GM18498 (cell line): Measurements from ENCODE around the gene TNFSF15.
A peak's percentile ranks its signal among the peaks of the same experiment; 100 is the strongest.

Experiments
- ATAC-seq: cut with Tn5 transposase; IDR thresholded peaks from one replicate; pipeline ENCODE4 v1.9.1; 2021; ENCODE audit warnings: mild to moderate bottlenecking, moderate library complexity; ENCODE audit not compliant: unreplicated experiment

The TNFSF15 gene

GRCh38 chr9:114825126-114825795 lies 19.4 kb upstream of the TNFSF15 start:
- no peak for ATAC-seq

- no peak for ATAC-seq
Observed at GRCh38 chr9:114824110-114824509, 18.3 kb upstream of the TNFSF15 start.

GRCh38 chr9:114823441-114823840 lies 17.6 kb upstream of the TNFSF15 start:
- no peak for ATAC-seq

DNA sequence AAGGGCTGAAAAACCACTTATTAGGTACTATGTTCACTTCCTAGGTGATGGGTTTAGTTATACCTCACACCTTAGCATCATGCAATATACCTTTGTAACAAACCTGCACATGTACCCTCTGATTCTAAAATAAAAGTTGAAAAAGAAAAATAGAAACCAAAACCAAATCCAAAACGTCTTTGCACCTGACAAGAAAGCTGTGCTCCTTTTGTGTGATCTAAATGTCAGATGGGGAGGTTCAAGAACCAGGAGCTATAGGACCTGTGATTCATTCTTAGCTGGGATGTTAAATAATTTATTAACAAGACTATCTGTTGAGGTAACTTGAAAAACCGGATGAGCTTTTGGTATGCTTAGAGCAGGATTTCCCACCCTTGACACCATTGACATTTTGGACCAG lies 16.9 kb upstream of the TNFSF15 start:
- ATAC-seq, result no peak

- ATAC-seq, result no peak
Observed at GRCh38 chr9:114820776-114821501, 15.1 kb upstream of the TNFSF15 start.

DNA sequence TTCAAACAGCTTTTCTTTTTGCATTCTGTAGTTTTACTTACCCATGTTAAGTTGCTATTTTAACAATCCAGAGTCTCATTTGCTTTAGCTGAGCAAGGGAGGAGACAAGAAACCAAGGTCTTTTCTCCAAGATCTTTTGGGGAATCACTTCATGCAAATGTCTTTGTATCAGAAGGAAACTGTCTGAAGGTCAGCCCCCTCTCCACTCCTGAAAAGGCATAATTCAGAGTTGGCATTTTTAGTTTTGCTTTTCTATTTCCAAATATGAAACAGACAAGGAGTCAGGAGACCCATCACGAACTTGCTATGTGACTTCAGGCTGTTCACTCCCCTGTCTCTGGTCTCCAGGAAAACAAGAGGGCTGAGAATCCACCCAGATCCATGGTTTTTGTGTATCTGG lies 12.3 kb upstream of the TNFSF15 start:
- ATAC-seq, result no peak

DNA sequence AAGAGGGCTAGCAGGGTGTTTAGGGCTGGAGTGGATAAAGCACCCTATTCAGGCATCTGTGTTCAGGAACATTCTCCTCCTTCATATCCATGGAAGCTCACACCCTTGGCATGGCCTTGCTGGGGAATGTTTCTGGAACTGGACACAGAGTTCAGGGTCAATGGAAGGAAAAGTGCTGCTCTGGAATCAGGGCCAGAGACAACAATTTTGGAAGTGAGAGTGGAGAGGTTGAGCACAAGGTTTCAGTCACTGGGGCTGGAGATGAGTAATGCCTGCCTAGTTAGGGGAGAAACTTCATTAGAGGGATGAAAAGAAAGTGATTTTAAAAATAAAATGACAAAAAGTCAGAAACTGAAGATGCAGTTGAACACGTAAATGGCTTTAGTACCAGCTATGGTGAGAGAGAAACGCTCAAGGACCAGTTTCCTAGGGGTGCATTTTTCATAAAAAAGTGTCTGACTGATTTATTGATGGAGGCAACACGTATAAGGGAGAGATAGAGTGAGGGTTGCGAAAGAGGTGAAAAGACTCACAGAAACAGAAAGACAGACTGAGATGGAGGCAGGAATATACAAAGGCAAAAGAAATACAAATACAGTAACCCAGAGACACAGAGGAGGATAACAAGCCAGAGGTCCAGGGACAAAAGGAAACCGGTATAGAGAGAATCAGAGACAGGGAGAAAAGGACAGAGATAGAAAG lies 8.0 kb upstream of the TNFSF15 start:
- no peak for ATAC-seq

- no peak for ATAC-seq
Observed at GRCh38 chr9:114811966-114812636, 6.3 kb upstream of the TNFSF15 start.

DNA sequence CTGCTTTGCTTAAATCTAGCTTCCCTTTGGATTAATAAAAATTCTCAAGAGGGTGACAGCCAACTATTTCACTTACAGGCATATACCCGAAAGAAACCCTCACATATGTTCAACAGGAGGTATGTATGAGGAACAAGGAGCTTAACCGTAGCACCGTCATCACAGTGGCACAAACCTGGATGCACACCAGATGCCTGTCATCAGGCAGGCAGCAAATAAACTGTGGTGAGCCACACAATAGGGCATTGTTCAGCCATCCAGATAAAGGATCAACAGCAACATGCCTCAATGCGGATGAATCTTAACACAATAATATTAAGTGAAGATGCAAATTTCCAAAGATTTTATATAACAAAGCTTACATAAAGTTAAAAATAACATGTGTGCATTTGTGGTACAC lies 5.5 kb upstream of the TNFSF15 start:
- ATAC-seq, result no peak

DNA sequence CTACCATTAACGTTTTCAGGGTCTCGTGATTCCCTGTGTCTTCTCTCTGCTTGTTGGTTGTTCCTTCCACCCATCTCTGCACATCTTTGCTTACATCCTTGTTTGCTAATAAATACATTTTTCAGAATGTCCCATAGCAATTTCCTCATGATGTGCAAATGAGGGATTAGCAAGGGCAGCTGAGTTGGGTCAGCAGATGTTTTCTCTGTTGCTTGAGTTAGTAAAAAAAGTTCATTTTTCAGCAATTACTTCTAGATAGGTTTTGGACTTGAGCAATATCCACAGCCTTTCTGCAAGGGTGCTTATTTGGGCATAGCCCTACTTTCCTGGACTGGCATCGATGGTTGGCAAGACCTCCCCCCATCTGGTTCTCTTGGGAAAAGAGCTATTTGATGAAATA lies 4.8 kb upstream of the TNFSF15 start:
- no peak for ATAC-seq

DNA sequence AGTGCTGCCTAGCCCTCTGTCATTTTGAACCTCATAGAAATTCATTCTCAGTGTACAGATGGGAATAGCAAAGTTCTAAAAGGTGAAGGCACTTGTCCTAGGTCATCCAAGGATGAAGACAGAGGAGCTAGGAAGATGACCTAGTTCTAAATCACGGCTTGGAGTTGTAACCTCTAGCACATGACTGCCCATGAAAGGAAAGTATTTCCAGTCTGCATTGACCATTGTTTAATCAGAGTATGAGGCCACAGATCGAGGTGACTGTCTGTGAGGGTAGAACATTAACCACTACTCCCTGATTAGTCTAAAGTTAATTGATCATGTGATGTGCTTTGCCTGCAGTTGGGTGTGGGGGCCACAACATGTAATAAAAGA lies 674 bp upstream of the TNFSF15 start:
- ATAC-seq, result peak; percentile 63

DNA sequence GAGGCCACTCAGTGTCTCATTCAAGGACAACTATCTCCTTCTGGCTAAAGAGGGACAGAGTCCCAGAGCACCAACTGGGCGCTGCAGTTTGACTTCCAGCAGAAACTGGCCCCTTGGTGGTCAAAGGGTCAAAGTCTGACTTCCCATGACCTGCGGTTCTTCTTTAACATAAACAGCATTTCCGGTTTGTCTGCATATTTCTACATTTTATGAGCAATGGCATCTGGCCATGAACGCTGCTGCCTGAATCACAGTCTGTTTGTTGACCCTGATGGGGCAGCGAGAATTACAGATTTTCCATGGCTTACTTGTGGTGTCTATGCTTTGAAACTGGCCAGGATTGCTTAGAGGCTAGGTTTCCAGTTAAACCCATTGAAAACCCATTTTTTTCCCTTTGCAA lies 1.3 kb downstream of the TNFSF15 start:
- ATAC-seq, result no peak

GRCh38 chr9:114803479-114804265 lies 2.2 kb downstream of the TNFSF15 start:
- no peak for ATAC-seq

DNA sequence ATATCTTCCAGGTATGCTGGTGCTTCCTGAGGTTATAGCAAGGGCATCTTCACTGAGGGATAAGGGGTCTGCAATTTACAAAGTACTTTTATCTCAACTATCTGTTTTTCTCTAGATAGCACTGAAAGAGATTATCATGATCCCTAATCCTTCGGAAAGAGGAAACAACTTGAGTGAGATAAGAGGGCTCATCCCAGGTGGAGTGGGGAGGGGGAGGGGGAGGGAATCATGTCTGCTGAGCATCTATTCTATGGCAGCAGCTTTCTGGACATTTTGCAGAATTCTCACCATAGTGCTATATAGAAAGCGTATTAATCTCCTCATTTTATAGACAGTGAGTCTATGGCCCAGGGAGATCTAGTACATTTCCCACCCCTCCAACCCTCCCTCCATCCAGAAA lies 5.9 kb downstream of the TNFSF15 start:
- ATAC-seq, result no peak

DNA sequence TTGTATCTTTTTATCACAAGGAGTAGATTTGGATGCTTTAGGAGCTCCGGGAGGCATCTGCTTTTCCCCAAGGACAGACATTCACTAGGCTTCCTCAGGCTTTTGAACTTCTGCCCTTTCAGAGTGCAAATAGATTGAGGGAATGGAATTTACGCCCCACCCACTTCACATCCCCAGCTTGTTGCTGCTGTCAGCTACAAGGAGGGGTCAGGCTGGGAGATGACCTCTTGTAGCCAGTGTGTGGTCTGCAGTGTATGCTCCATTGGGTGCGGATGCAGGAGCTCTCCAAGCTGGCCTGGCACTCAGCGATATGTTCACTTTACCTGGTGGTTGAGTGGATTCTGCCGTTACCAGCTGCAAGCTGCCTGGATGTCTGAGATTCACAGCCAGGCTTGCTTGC lies 6.4 kb downstream of the TNFSF15 start:
- no peak for ATAC-seq

- ATAC-seq, result no peak
Observed at GRCh38 chr9:114798780-114799427, 6.9 kb downstream of the TNFSF15 start.

- no peak for ATAC-seq
Observed at GRCh38 chr9:114798101-114798500, 7.7 kb downstream of the TNFSF15 start.

DNA sequence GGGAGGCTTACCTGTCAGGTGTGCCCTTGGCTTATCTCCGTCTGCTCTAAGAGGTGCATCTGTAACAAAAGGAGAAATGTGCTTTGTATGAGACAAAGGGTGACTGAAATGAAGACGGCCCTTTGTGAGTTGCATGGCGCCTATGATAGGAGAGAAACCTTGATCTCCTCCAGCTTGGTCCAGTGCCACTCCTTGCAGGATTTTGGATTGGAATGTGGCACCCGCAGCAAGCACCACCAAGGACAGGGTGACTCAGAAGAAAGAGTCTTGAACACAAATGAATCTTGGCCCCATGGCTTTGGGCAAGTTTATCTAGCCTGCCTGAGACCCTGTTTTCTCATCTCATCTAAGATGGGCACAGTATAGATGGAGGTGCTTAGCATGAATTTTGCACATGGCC lies 13.4 kb downstream of the TNFSF15 start:
- no peak for ATAC-seq

GRCh38 chr9:114791736-114792135 lies 14.1 kb downstream of the TNFSF15 start:
- no peak for ATAC-seq

GRCh38 chr9:114791312-114791711 lies 14.5 kb downstream of the TNFSF15 start:
- ATAC-seq, result no peak
